Transverse colon (tissue), 3 donors: ENCODE data around the gene KCTD21.

Experiments
- EP300 ChIP-seq: sonication (generic); formaldehyde crosslinking; IDR thresholded peaks from one replicate; pipeline ENCODE4 v1.6.1; 2017; ENCODE audit warnings: antibody characterized with exemption, low read depth
- TF ChIP-seq, protein P1 (sequence below), 5 experiments: fragments of 200-600 bp in 3 of 5; fragments of 450-650 bp in 2 of 5; sonication (generic) in 3 of 5; IDR thresholded peaks; 1 replicate in 2 of 5; 2 replicates in 3 of 5; pipeline ENCODE4 v1.5.1; 2016 to 2017; ENCODE audit warnings: antibody characterized with exemption in 5 of 5, inconsistent platforms in 3 of 5, mild to moderate bottlenecking in 2 of 5, moderate library complexity in 1 of 5

DNA sequence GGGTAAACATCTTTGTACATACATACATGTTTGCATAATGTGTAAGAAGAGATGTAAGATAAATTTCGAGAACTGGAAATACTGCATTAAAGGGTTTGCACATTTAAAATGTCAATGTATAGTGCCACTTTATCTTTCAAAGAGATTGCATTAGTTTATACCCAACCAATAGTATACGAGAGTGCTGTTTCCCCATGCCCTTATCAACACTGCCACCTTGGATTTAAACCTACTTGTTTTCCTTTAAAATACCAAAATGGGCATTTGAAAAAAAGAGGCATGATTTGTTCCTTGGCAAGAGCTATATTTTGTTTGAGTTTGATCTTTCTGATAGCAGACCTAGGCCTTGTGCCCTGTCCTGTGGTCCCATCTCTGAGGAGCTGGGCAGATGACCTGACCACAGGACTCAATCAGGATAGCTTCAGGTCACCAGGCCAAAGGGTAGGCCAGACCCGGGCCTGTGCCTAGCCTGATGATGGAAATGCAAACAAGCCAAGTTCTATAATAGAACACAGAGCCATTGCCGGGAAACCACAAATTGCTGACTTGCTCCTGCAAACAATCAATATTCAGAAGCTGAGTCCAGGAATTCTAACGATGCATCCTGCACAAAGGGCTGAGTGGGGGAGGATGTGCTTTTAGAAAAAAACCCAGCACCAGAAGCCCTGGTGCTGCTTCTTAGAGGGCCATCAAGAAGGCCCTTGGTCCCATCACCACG is 32.1 kb downstream of the KCTD21 start:
- TF ChIP-seq, protein P1, sequence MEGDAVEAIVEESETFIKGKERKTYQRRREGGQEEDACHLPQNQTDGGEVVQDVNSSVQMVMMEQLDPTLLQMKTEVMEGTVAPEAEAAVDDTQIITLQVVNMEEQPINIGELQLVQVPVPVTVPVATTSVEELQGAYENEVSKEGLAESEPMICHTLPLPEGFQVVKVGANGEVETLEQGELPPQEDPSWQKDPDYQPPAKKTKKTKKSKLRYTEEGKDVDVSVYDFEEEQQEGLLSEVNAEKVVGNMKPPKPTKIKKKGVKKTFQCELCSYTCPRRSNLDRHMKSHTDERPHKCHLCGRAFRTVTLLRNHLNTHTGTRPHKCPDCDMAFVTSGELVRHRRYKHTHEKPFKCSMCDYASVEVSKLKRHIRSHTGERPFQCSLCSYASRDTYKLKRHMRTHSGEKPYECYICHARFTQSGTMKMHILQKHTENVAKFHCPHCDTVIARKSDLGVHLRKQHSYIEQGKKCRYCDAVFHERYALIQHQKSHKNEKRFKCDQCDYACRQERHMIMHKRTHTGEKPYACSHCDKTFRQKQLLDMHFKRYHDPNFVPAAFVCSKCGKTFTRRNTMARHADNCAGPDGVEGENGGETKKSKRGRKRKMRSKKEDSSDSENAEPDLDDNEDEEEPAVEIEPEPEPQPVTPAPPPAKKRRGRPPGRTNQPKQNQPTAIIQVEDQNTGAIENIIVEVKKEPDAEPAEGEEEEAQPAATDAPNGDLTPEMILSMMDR (IDR thresholded peaks at IDR 0.05), result no peak
- TF ChIP-seq EP300, result no peak
